GM21526 (cell line): ENCODE data around the gene FRMD5.
"Not testable (repeated sequence)": the region's sequence is repeated elsewhere in the genome, so short reads cannot be mapped to it uniquely, and the experiment has no call there.

ENCODE experiments used
- ATAC-seq: cut with Tn5 transposase; IDR thresholded peaks from one replicate; pipeline ENCODE4 v1.9.1; 2021; ENCODE audit warnings: moderate library complexity; ENCODE audit not compliant: unreplicated experiment, low FRiP score

FRMD5 gene

GRCh38 chr15:44035781-44036699, 159.0 kb downstream of the FRMD5 start:
- no peak for ATAC-seq

GRCh38 chr15:44034933-44035624, 160.0 kb downstream of the FRMD5 start:
- ATAC-seq = no peak

- ATAC-seq = no peak
Observed at GRCh38 chr15:44034334-44034733, 160.7 kb downstream of the FRMD5 start.

- ATAC-seq = no peak
Observed at GRCh38 chr15:44033894-44034293, 161.2 kb downstream of the FRMD5 start.

GRCh38 chr15:44032820-44033219, 162.3 kb downstream of the FRMD5 start:
- not testable (repeated sequence) for ATAC-seq

- no peak for ATAC-seq
Observed at GRCh38 chr15:44029940-44030568, 165.0 kb downstream of the FRMD5 start.

- ATAC-seq = no peak
Observed at GRCh38 chr15:44029003-44029402, 166.1 kb downstream of the FRMD5 start.

- no peak for ATAC-seq
Observed at GRCh38 chr15:44028349-44028748, 166.7 kb downstream of the FRMD5 start.

- ATAC-seq = no peak
Observed at GRCh38 chr15:44024155-44024554, 170.9 kb downstream of the FRMD5 start.

- no peak for ATAC-seq
Observed at GRCh38 chr15:44023176-44023575, 171.9 kb downstream of the FRMD5 start.

GRCh38 chr15:44018151-44018550, 176.9 kb downstream of the FRMD5 start:
- no peak for ATAC-seq

GRCh38 chr15:44015545-44016305, 179.3 kb downstream of the FRMD5 start:
- ATAC-seq = no peak

GRCh38 chr15:44011238-44011854, 183.7 kb downstream of the FRMD5 start:
- no peak for ATAC-seq

GRCh38 chr15:44010089-44010488, 185.0 kb downstream of the FRMD5 start:
- no peak for ATAC-seq

GRCh38 chr15:44009038-44009437, 186.0 kb downstream of the FRMD5 start:
- ATAC-seq = no peak

- not testable (repeated sequence) for ATAC-seq
Observed at GRCh38 chr15:44000248-44000647, 194.8 kb downstream of the FRMD5 start.

- no peak for ATAC-seq
Observed at GRCh38 chr15:43998607-43999006, 196.5 kb downstream of the FRMD5 start.

- ATAC-seq = no peak
Observed at GRCh38 chr15:43991206-43991605, 203.9 kb downstream of the FRMD5 start.

- no peak for ATAC-seq
Observed at GRCh38 chr15:43989938-43990337, 205.1 kb downstream of the FRMD5 start.

GRCh38 chr15:43988900-43989299, 206.2 kb downstream of the FRMD5 start:
- no peak for ATAC-seq
